GM21717 (cell line): ENCODE measurements around the gene EYS.
"Not testable (repeated sequence)": the region's sequence is repeated elsewhere in the genome, so short reads cannot be mapped to it uniquely, and the experiment has no call there.

ENCODE experiments used
- ATAC-seq: cut with Tn5 transposase; IDR thresholded peaks from one replicate; pipeline ENCODE4 v1.9.1; 2021; ENCODE audit warnings: mild to moderate bottlenecking, moderate library complexity; ENCODE audit not compliant: unreplicated experiment

Gene EYS

DNA sequence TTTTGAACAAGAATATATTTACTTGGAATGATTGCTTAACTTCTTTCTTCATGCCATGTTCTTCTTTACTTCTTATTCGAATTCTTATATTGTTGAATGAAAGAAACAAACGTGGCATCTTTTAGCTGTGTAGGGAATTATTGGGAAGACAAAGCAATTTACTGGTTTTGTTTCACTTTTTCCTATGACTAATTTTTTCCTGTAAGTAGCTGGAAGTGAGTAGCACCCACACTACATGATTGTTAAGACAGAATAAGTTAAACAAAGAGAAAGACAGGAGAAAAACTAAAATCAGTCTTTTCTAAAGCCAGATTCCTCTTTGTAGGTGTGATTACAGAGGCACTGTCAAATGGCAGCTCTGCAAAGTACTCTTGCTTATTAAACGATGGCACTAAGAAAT, 593.4 kb downstream of the EYS start:
- no peak for ATAC-seq

GRCh38 chr6:65112435-65112834, 594.6 kb downstream of the EYS start:
- ATAC-seq, result no peak

- ATAC-seq, result no peak
Measured at GRCh38 chr6:65110031-65110430, 597.0 kb downstream of the EYS start.

- no peak for ATAC-seq
Measured at GRCh38 chr6:65098349-65098748, 608.7 kb downstream of the EYS start.

GRCh38 chr6:65091561-65091960, 615.5 kb downstream of the EYS start:
- no peak for ATAC-seq

DNA sequence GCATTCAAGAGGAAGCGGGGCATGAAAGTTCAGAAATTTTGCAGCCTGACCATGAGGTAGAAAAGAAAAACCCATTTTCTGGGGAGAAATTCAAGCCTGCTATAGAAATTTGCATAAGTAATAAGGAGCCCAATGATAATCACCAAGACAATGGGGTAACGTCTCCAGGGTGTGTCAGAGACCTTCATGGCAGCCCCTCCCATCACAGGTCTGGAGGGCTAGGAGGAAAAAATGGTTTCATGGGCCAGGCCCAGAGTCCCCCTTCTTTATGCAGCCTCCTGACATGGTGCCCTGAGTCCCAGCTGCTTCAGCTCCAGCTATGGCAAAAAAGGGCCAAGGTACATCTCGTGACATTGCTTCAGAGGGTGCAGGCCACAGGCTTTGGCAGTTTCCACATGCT, 618.5 kb downstream of the EYS start:
- ATAC-seq, result no peak

GRCh38 chr6:65081756-65082155, 625.3 kb downstream of the EYS start:
- no peak for ATAC-seq

GRCh38 chr6:65075705-65076230, 631.3 kb downstream of the EYS start:
- ATAC-seq, result no peak

GRCh38 chr6:65072500-65072899, 634.5 kb downstream of the EYS start:
- no peak for ATAC-seq

GRCh38 chr6:65071480-65071879, 635.5 kb downstream of the EYS start:
- no peak for ATAC-seq

DNA sequence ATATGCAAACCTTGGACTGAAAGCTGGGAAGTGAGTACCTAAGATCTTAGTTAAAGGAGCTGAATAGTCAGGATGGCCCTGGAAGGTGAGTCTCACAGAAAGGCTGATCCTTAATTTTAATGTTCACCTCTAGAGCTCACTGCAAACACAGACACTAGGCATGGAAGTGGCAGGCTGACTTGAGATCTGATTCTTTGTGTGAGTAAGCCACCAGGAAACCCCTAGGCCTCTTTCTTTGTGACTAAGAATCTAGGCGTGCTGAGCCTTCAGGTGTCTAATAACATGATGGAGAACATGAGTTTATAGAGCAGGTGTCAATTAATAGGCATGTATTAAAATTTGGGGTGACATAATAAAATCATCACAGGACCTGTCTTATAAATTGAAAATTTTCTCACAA, 642.2 kb downstream of the EYS start:
- ATAC-seq, result no peak

- no peak for ATAC-seq
Measured at GRCh38 chr6:65059568-65059967, 647.5 kb downstream of the EYS start.

GRCh38 chr6:65055545-65055944, 651.5 kb downstream of the EYS start:
- no peak for ATAC-seq

DNA sequence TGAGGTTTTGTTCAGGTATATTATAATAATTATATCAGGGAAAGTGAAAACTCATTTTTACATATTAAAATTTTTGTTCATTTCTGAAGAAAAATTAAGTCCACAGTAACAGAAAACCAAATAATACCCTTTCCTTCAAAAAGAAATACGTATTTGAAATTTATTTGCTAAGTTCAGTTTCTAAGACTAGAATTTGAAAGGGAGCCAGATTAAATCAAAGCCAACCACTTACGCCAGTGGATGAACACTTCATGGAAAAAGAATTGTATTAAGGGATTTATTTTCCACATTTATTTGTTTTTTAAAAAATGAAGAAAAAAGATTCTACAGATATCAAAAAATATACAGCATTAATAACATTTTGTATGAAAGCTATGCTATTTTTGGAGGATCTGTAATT, 654.4 kb downstream of the EYS start:
- ATAC-seq, result no peak

DNA sequence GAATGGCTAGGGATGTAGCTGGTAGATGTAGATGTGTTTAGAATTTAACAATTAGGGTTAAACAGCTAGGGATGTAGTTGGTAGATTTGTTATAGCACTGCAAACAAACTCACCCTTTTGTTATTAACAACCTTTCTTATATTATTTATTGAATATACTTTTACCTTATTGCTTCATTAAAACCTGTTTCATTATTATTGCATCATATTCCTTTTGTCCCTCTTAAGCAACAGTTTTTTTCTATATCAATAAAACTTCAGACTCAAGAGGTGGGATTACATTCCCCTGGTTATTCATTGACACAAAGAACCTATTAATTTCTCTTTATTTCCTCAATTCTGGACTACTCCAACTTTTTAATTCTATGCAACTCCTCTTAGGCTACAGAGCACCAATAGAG, 661.2 kb downstream of the EYS start:
- no peak for ATAC-seq

- no peak for ATAC-seq
Measured at GRCh38 chr6:65014006-65014405, 693.0 kb downstream of the EYS start.

DNA sequence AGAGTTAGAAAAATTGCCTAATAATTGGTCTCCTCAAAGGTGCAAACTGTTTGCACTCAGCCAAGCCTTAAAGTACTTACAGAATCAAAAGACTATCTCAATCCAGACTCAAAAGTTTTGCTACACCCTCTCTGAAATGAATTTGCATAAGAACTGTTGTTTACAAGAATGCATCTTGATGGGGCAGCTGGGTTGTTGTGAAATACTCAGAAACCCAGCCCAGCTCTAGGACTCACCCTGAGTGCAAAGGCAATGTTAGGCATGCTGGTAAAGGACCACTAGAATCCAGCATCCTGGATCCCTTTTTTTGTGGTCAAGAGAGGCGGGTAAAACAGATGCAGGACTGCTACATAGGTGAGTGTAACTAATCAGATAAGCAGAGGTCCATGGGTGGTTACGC, 700.2 kb downstream of the EYS start:
- ATAC-seq, result no peak

GRCh38 chr6:65004283-65004682, 702.7 kb downstream of the EYS start:
- no peak for ATAC-seq

- ATAC-seq, result not testable (repeated sequence)
Measured at GRCh38 chr6:65002882-65003281, 704.1 kb downstream of the EYS start.

- no peak for ATAC-seq
Measured at GRCh38 chr6:65000815-65001214, 706.2 kb downstream of the EYS start.

GRCh38 chr6:64998204-64998603, 708.8 kb downstream of the EYS start:
- no peak for ATAC-seq

GRCh38 chr6:64996301-64996700, 710.7 kb downstream of the EYS start:
- ATAC-seq, result no peak

GRCh38 chr6:64990652-64991304, 716.2 kb downstream of the EYS start:
- no peak for ATAC-seq
